Activated CD8-positive, alpha-beta T cell treated with anti-CD3 and anti-CD28 coated beads for 36 hours (primary cell): ENCODE measurements around the gene SIM1. TPM values are rescaled to one million over a fixed set of nuclear protein-coding genes. Genes with fewer than 3 reads are reported as not detected.

ENCODE experiments used
- ATAC-seq: fragments of 200-7000 bp; cut with Tn5 transposase; one replicate; pipeline ENCODE4 v1.10.0; 2021; ENCODE audit warnings: mild to moderate bottlenecking, moderate library complexity
- CTCF ChIA-PET: fragments of 350-600 bp; sonication (Branson Sonifier 250); formaldehyde crosslinking; loops from one replicate; lab custom pipeline; 2021; ENCODE audit warnings: antibody characterized with exemption; lab: Charles Lee
- POLR2A ChIA-PET: fragments of 350-600 bp; sonication (Branson Sonifier 250); formaldehyde crosslinking; loops from one replicate; lab custom pipeline; 2021; ENCODE audit warnings: antibody characterized with exemption; lab: Charles Lee
- DNase-seq: peaks from one replicate; pipeline ENCODE4 v3.0.0-alpha.2; 2020
- H3K27ac Mint-ChIP-seq: one replicate; pipeline ENCODE4 v1.8.0; 2021; ENCODE audit warnings: mild to moderate bottlenecking, mixed read lengths
- H3K27me3 Mint-ChIP-seq: one replicate; pipeline ENCODE4 v1.8.0; 2021; ENCODE audit warnings: mixed read lengths
- H3K36me3 Mint-ChIP-seq: one replicate; pipeline ENCODE4 v1.8.0; 2021; ENCODE audit warnings: low read depth, mixed read lengths
- H3K4me1 Mint-ChIP-seq: one replicate; pipeline ENCODE4 v1.8.0; 2021; ENCODE audit warnings: low read depth, mixed read lengths
- H3K4me3 Mint-ChIP-seq: one replicate; pipeline ENCODE4 v1.8.0; 2021; ENCODE audit warnings: mild to moderate bottlenecking, moderate library complexity, mixed read lengths
- H3K9me3 Mint-ChIP-seq: one replicate; pipeline ENCODE4 v1.8.0; 2021; ENCODE audit warnings: mixed read lengths
- intact Hi-C: fragments of 100-400 bp; cut with micrococcal nuclease; formaldehyde crosslinking; loops from one replicate; pipeline ENCODE4 v1.10.0; 2022
- total RNA-seq, 2 experiments: library from RNA; stranded (reverse); gene quantifications; one replicate each; pipeline ENCODE4 v1.2.3, GENCODE V29; 2021
- TF ChIP-seq, protein P1 (sequence below): fragments of 200-600 bp; IDR thresholded peaks from one replicate; pipeline ENCODE4 v1.8.0; 2022; ENCODE audit warnings: antibody characterized with exemption, mild to moderate bottlenecking

Gene SIM1
- total RNA-seq, 2 experiments from 2014 or later, result not detected

- ChIA-PET POLR2A (interaction anchor here (1.3 kb wide), 1 partner anchor 10 kb away, joined by 3 read pairs; no protein-coding TSS in a partner anchor), CTCF (interaction anchor here (1.1 to 2.7 kb wide), 4 partner anchors 10 to 592 kb away, joined by 3 to 15 read pairs (median 4); no protein-coding TSS in a partner anchor)
- ATAC-seq (no peak), DNase-seq (no peak)
- Mint-ChIP-seq H3K27ac (no peak overlapping the region), H3K4me3 (no peak overlapping the region), H3K36me3 (peaks cover 12% of the 10 kb centered on the region), H3K4me1 (peaks cover 9% of the 10 kb centered on the region), H3K27me3 (peaks cover 83% of the 10 kb centered on the region), H3K9me3 (peaks cover 8% of the 10 kb centered on the region)
- intact Hi-C loops, result loop anchor here (10.0 kb wide), 1 partner anchor 944 kb away; no protein-coding TSS in a partner anchor
- TF ChIP-seq, protein P1, sequence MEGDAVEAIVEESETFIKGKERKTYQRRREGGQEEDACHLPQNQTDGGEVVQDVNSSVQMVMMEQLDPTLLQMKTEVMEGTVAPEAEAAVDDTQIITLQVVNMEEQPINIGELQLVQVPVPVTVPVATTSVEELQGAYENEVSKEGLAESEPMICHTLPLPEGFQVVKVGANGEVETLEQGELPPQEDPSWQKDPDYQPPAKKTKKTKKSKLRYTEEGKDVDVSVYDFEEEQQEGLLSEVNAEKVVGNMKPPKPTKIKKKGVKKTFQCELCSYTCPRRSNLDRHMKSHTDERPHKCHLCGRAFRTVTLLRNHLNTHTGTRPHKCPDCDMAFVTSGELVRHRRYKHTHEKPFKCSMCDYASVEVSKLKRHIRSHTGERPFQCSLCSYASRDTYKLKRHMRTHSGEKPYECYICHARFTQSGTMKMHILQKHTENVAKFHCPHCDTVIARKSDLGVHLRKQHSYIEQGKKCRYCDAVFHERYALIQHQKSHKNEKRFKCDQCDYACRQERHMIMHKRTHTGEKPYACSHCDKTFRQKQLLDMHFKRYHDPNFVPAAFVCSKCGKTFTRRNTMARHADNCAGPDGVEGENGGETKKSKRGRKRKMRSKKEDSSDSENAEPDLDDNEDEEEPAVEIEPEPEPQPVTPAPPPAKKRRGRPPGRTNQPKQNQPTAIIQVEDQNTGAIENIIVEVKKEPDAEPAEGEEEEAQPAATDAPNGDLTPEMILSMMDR, result no peak
These were observed 4.0 kb downstream of the SIM1 start for GRCh38 chr6:100460650-100461204.

GRCh38 chr6:100459592-100460184 lies 5.0 kb downstream of the SIM1 start:
- CTCF ChIA-PET, result interaction anchor here (1.5 to 2.7 kb wide), 2 partner anchors 9 to 14 kb away, joined by 5 to 15 read pairs; no protein-coding TSS in a partner anchor
- ATAC-seq (no peak), DNase-seq (no peak)
- TF ChIP-seq, protein P1, result no peak
- POLR2A ChIA-PET, result interaction anchor here (1.3 kb wide), 1 partner anchor 11 kb away, joined by 3 read pairs; no protein-coding TSS in a partner anchor
- Mint-ChIP-seq H3K9me3 (peaks cover 12% of the 10 kb centered on the region), H3K4me3 (no peak overlapping the region), H3K27me3 (peaks cover 85% of the 10 kb centered on the region), H3K27ac (no peak overlapping the region), H3K36me3 (peaks cover 17% of the 10 kb centered on the region), H3K4me1 (peaks cover 6% of the 10 kb centered on the region)
- intact Hi-C loops, result loop anchor here (10.0 kb wide), 1 partner anchor 945 kb away; no protein-coding TSS in a partner anchor

- ChIA-PET POLR2A (no interaction called here), CTCF (no interaction called here)
- Mint-ChIP-seq H3K27ac (no peak overlapping the region), H3K36me3 (peaks cover 17% of the 10 kb centered on the region), H3K9me3 (peaks cover 14% of the 10 kb centered on the region), H3K4me3 (no peak overlapping the region), H3K4me1 (peaks cover 6% of the 10 kb centered on the region), H3K27me3 (peaks cover 87% of the 10 kb centered on the region)
- DNase-seq, result no peak
- TF ChIP-seq, protein P1, result no peak
- ATAC-seq, result no peak
- intact Hi-C loops, result no loop called here
These were observed 5.7 kb downstream of the SIM1 start for GRCh38 chr6:100458841-100459591.

DNA sequence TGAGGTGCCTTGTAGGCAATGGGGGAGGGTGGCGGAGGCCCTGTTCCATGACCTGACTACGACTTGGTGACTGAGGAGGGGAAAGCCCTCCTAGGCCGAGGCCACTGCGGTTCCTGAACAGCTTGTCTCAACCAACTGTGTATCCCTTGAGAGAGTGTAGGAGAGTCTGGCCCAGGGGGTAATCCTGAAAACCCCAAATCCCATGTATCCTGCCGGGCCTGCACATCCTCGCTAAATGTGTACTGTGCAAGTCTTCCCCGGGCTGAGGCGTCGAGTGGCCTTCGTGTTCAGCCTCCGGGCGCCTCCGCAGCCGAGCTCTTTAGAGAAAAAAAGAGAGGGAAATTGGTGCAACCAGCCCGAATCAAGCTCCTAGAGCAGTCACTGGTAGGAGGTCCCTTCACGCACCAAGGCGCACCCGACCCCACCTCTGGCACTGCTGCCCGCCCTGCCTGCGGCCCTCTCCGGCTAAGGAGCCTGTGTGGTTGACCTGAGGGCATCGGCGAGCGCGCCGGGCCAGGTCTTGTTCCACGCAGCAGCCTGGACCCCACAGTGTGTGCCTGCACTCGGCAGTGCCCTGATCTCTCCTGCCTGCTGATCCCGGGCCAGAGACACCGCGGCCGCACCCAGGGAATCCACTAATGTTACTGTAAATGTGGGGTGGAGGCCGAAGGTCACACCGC lies 7.3 kb downstream of the SIM1 start:
- Mint-ChIP-seq H3K4me3 (no peak overlapping the region), H3K9me3 (peaks cover 14% of the 10 kb centered on the region), H3K4me1 (peaks cover 6% of the 10 kb centered on the region), H3K36me3 (peaks cover 12% of the 10 kb centered on the region), H3K27me3 (peaks cover 82% of the 10 kb centered on the region), H3K27ac (no peak overlapping the region)
- no peak for DNase-seq
- ChIA-PET POLR2A (no interaction called here), CTCF (interaction anchor here (1.1 kb wide), 1 partner anchor 16 kb away, joined by 3 read pairs; no protein-coding TSS in a partner anchor)
- TF ChIP-seq, protein P1, result no peak
- intact Hi-C loops, result no loop called here
- no peak for ATAC-seq
